ENCODE measurements around the gene HMGB2.

HMGB2 gene

DNA sequence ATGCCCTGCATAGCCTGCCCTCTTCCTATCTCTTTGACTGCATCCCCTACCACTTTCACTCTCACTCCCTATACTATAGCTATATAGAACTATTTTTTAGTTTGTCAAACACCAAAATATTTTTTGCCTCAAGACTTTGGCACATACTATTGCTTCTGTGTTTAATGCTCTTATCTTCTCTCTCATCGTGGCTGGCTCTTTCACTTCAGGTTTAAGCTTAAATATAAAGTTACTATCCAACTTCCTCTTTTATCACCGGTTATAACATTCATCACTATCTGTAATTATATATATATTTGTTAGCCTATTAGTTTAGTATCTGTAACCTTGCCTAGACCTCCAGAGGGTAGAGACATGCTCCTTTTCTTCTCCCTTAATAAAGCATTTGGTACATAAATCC is 11.5 kb upstream of the HMGB2 start:
- TF ChIP-seq, protein P1, sequence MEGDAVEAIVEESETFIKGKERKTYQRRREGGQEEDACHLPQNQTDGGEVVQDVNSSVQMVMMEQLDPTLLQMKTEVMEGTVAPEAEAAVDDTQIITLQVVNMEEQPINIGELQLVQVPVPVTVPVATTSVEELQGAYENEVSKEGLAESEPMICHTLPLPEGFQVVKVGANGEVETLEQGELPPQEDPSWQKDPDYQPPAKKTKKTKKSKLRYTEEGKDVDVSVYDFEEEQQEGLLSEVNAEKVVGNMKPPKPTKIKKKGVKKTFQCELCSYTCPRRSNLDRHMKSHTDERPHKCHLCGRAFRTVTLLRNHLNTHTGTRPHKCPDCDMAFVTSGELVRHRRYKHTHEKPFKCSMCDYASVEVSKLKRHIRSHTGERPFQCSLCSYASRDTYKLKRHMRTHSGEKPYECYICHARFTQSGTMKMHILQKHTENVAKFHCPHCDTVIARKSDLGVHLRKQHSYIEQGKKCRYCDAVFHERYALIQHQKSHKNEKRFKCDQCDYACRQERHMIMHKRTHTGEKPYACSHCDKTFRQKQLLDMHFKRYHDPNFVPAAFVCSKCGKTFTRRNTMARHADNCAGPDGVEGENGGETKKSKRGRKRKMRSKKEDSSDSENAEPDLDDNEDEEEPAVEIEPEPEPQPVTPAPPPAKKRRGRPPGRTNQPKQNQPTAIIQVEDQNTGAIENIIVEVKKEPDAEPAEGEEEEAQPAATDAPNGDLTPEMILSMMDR (IDR thresholded peaks at IDR 0.05; ENCODE audit: unreplicated experiment in 3 of 3) = no peak
- no peaks in the 10 kb centered on the region for H3K9me3 Mint-ChIP-seq
- no peak overlapping the region for H3K4me3 Mint-ChIP-seq
- H3K27ac Mint-ChIP-seq = no peak overlapping the region
- no peaks in the 10 kb centered on the region for H3K27me3 Mint-ChIP-seq (ENCODE audit: low read depth)
- H3K36me3 Mint-ChIP-seq (ENCODE audit: low read depth) = no peaks in the 10 kb centered on the region
- no peaks in the 10 kb centered on the region for H3K4me1 Mint-ChIP-seq

DNA sequence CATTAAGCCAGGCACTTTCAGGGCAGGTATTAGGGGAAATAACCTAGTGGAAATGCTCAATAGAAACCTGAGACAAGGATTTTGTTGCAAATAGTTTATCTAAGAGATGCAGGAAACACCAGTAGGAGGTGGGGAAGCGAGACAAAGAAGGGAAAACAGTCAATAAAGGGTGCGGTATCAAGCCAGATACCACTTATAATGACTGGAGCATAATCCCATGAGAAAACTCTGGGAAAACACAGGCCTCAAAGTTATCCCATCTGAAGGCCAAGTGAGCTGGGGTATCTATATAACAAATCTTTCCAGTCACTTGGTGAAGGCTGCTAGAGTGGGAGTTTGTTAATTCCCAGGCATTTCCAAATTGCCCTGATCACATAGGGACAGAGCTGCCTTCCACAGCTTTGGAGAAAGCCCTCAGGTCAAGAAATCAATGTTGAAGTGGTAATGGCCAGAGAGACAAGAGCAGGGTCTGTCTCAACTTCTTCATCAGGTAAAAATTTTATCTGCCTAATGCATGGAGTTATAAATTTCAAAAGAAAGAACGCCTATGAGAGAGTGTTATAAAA is 9.8 kb upstream of the HMGB2 start:
- Mint-ChIP-seq H3K9me3 (no peaks in the 10 kb centered on the region), H3K27me3 (ENCODE audit: low read depth) (no peaks in the 10 kb centered on the region), H3K27ac (no peak overlapping the region), H3K4me1 (no peaks in the 10 kb centered on the region), H3K4me3 (no peak overlapping the region), H3K36me3 (ENCODE audit: low read depth) (no peaks in the 10 kb centered on the region)
- TF ChIP-seq, protein P1 (IDR thresholded peaks at IDR 0.05; ENCODE audit: unreplicated experiment in 3 of 3) = no peak

DNA sequence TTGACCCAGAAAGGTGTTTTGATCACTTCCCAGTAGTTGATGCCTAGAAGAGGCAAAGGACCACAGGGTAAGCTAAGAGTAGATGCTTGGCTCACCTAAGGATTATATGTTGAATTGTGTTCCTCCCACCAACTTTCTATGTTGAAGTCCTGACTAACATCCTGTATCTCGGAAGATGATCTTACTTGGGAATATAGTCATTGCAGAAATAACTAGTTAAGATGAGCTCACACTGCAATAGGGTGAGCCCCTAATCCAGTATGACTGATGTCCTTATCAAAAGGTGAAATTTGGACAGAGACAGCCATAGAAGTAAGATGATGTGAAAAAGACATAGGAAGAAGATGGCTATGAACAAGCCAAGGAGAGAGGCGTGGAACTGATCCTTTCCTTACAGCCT is 3.3 kb upstream of the HMGB2 start:
- Mint-ChIP-seq H3K9me3 (no peaks in the 10 kb centered on the region), H3K4me1 (peaks cover 16% of the 10 kb centered on the region), H3K27ac (no peak overlapping the region), H3K36me3 (ENCODE audit: low read depth) (peaks cover 10% of the 10 kb centered on the region), H3K4me3 (peak overlapping the region in 1 of 3 experiments; percentile 2), H3K27me3 (ENCODE audit: low read depth) (no peaks in the 10 kb centered on the region)
- TF ChIP-seq, protein P1 (IDR thresholded peaks at IDR 0.05; ENCODE audit: unreplicated experiment in 3 of 3) = no peak

DNA sequence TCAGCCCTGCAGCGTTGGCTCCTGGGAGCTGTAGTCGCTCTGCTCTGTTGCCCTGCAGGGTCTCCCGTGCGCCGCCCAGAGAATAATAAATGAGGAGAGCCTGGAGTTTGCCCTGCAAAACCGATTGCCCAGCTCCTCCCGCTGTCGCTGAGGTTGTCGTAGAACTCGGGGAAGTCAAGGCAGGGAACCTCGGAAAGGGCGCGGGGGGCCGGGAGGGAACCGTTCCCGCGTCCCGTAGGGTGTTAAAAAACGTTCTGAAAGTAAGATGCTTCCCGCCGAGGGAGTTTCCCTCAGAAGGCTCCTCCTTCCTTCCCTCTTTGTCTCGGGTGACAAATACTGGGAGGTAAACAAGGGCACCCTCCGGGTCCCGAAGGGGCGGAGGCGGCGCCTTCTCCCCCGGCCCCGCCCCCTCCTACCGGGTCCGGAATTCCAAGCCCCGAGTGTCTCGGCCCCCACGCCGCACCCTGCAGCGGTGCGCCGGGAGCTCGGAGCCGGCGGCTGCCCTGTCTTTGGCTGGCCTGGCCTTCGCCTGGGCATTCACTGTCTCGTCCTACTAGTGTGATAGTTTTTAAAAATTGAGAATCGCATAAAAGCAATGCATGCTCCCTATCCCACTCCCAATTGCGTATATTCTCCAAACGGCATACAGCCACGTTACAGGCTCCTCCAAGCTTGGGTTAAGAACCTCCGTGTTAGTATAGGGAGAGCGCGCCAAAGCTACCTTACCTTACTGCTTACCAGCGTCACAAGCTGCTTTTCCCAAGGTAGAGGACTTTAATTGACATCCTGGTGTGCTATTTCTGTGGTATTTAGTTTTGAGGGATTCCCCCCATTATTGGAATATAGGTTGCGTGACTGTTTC is 964 bp upstream of the HMGB2 start:
- Mint-ChIP-seq H3K9me3 (no peaks in the 10 kb centered on the region), H3K4me1 (peaks cover 26% of the 10 kb centered on the region), H3K36me3 (ENCODE audit: low read depth) (peaks cover 24% of the 10 kb centered on the region), H3K27ac (peak overlapping the region; percentile 97 to 99 (median 98)), H3K4me3 (peak overlapping the region; percentile 94 to 98 (median 96)), H3K27me3 (ENCODE audit: low read depth) (no peaks in the 10 kb centered on the region)
- TF ChIP-seq, protein P1 (IDR thresholded peaks at IDR 0.05; ENCODE audit: unreplicated experiment in 3 of 3) = no peak

DNA sequence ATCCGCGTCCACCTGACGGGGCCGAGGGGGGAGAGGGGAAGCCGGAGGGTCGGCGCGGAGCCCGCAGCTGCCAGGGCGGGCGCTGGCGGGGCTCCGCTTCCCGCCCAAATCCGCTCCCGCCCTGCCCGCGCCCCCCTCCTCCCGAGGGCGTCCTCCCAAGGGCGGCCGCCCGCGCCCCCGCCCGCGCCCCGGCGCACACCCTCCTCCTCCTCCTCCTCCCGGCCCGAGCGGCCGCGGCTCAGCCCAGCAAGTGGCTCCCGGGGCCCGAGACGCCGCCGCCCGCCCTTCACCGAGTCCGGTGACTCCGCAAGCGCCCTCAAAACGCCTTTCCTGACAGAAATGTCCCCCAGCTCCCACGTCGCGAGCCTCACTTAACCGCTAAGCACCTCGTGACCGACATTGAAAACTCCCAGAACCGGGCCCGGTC is 487 bp downstream of the HMGB2 start:
- H3K4me1 Mint-ChIP-seq = peaks cover 26% of the 10 kb centered on the region
- no peaks in the 10 kb centered on the region for H3K9me3 Mint-ChIP-seq
- no peaks in the 10 kb centered on the region for H3K27me3 Mint-ChIP-seq (ENCODE audit: low read depth)
- H3K27ac Mint-ChIP-seq = peak overlapping the region; percentile 97 to 99 (median 98)
- peaks cover 31% of the 10 kb centered on the region for H3K36me3 Mint-ChIP-seq (ENCODE audit: low read depth)
- H3K4me3 Mint-ChIP-seq = peak overlapping the region; percentile 94 to 98 (median 96)
- TF ChIP-seq, protein P1 (IDR thresholded peaks at IDR 0.05; ENCODE audit: unreplicated experiment in 3 of 3) = no peak

Measured in nephron (organoid).